ENCODE results near the gene FXYD6.

DNA sequence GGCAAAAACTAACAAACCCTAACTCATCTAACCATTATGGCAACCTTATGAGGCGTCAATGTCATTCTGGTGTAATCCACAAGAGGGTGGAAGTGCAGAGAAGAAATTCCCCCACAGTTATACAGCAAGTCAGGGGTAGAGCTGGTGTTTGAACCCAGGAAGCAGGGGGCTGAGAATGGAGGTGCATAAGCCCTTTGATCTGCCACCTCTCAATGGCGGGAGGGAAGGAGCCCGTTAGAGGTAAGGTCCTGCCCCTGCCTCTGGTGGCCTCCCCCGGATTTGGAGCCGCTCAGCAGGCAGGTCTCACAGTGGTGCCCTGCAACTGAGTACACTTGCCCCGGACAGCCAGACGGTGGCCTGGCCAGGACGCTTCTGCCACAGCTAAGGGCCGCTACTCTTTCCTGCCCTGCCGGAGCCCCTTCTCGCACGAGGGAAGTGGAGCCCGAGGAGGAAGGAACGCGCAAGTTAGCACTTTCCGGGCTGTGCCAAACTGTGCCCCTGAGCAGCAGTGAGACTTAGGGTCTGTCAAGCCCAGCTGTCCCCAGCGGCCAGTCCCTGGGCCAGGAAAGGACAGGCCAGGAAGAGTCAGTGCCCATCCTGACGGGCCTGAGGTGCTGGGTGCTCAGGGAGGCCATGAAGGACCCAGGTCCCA lies 53.0 kb downstream of the FXYD6 start:
- TF ChIP-seq, protein P1, sequence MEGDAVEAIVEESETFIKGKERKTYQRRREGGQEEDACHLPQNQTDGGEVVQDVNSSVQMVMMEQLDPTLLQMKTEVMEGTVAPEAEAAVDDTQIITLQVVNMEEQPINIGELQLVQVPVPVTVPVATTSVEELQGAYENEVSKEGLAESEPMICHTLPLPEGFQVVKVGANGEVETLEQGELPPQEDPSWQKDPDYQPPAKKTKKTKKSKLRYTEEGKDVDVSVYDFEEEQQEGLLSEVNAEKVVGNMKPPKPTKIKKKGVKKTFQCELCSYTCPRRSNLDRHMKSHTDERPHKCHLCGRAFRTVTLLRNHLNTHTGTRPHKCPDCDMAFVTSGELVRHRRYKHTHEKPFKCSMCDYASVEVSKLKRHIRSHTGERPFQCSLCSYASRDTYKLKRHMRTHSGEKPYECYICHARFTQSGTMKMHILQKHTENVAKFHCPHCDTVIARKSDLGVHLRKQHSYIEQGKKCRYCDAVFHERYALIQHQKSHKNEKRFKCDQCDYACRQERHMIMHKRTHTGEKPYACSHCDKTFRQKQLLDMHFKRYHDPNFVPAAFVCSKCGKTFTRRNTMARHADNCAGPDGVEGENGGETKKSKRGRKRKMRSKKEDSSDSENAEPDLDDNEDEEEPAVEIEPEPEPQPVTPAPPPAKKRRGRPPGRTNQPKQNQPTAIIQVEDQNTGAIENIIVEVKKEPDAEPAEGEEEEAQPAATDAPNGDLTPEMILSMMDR (conservative IDR thresholded peaks at IDR 0.05) = no peak
- TF ChIP-seq ZFX (IDR thresholded peaks at IDR 0.05) = no peak

All from C4-2B (cell line).